ENCODE results near the gene LUZP2. TPM values are rescaled to one million over a fixed set of nuclear protein-coding genes. Genes with fewer than 3 reads are reported as not detected.

The LUZP2 gene
- total and polyA plus RNA-seq, 2 of the 8 experiments (the other 6 are each of a cell fraction or from before 2014, with no cell fraction given) = 0.79 to 1.5 TPM

GRCh38 chr11:24759742-24760141 is 262.9 kb downstream of the LUZP2 start:
- H4K8ac ChIP-seq (ENCODE audit: extremely low read depth, insufficient read depth, low read length) = no peak overlapping the region
- H3K79me1 ChIP-seq (ENCODE audit: low read depth, low read length) = no peaks in the 10 kb centered on the region
- POLR2A ChIA-PET (ENCODE audit: partially characterized antibody) = no interaction called here
- H3K27me3 ChIP-seq (replicated peaks in 1 of 4; ENCODE audit: control insufficient read depth in 3 of 4, extremely low read depth in 1 of 4, insufficient read depth in 3 of 4, low read length in 3 of 4) = no peaks in the 10 kb centered on the region
- H3K18ac ChIP-seq (ENCODE audit: extremely low read depth, low read length) = no peak overlapping the region
- H4K20me1 ChIP-seq (replicated peaks in 1 of 2; ENCODE audit: control insufficient read depth in 1 of 2, insufficient read depth in 2 of 2, low read length in 2 of 2) = no peaks in the 10 kb centered on the region
- no peak overlapping the region for H2BK5ac ChIP-seq (ENCODE audit: low read depth, low read length)
- H4K91ac ChIP-seq (replicated peaks; ENCODE audit: insufficient read length, low read length) = no peak overlapping the region
- no peak overlapping the region for H4K5ac ChIP-seq (ENCODE audit: insufficient read length, low read depth, low read length)
- no peak overlapping the region for H3K14ac ChIP-seq (ENCODE audit: insufficient read length)
- no peak overlapping the region for H3K23ac ChIP-seq (ENCODE audit: insufficient read length)
- H2BK12ac ChIP-seq (ENCODE audit: low read depth, low read length) = no peak overlapping the region
- no peak overlapping the region for H2BK20ac ChIP-seq (ENCODE audit: low read length)
- H3K4me2 ChIP-seq (ENCODE audit: insufficient read depth in 1 of 2, low read depth in 2 of 2, low read length in 2 of 2) = no peak overlapping the region
- 89% methylated on average over 3 of the region's 3 CpGs; no CpG with 5 or more reads in 1 of the 2 experiments for WGBS, 2 experiments (ENCODE audit: extremely low coverage in 1 of 2, insufficient coverage in 1 of 2, insufficient read length in 1 of 2, insufficient replicate concordance in 2 of 2, low coverage in 1 of 2, low lambda C conversion rate in 2 of 2, missing lambda C conversion rate in 1 of 2)
- H3K4me1 ChIP-seq (replicated peaks in 1 of 4; ENCODE audit: control insufficient read depth in 3 of 4, insufficient read depth in 4 of 4, low read length in 3 of 4) = peaks cover 0 to 3% (median 0%) of the 10 kb centered on the region in 4 experiments; a peak in 2 of 7 replicates
- DNase-seq (ENCODE audit: low read depth in 1 of 2, low spot score in 2 of 2) (no peak), FAIRE-seq (no peak)
- H3K4ac ChIP-seq (replicated peaks; ENCODE audit: insufficient read length, low read depth, low read length) = no peak overlapping the region
- no peak overlapping the region for H2BK120ac ChIP-seq (replicated peaks; ENCODE audit: low read depth, low read length)
- CTCF ChIA-PET (ENCODE audit: partially characterized antibody) = interaction anchor here (1.2 kb wide), 1 partner anchor 31 kb away, joined by 3 read pairs; no protein-coding TSS in a partner anchor
- no peaks in the 10 kb centered on the region for H3K9me3 ChIP-seq (ENCODE audit: insufficient read depth in 2 of 2, low read depth in 1 of 2, low read length in 1 of 2)
- no peaks in the 10 kb centered on the region for H3K23me2 ChIP-seq (ENCODE audit: low read depth, low read length)
- no peak overlapping the region for H3K27ac ChIP-seq (ENCODE audit: low read depth, low read length)
- no peaks in the 10 kb centered on the region for H3K36me3 ChIP-seq (ENCODE audit: control insufficient read depth in 2 of 4, insufficient read depth in 4 of 4, low read length in 3 of 4)
- no peak overlapping the region for H3K56ac ChIP-seq (replicated peaks; ENCODE audit: insufficient read length, low read depth, low read length)
- H2AK5ac ChIP-seq (ENCODE audit: low read depth, low read length) = no peak overlapping the region
- no peak overlapping the region for H3K9ac ChIP-seq (replicated peaks in 1 of 4; ENCODE audit: extremely low read depth in 1 of 4, low read depth in 3 of 4, low read length in 3 of 4)
- TF ChIP-seq RAD21 (IDR thresholded peaks at IDR 0.05 in 1 of 2, conservative IDR thresholded peaks at IDR 0.05 in 1 of 2; ENCODE audit: low read depth in 2 of 2, low read length in 2 of 2) = 0 out of 4 replicates have a peak, but pooled peaks of 1 of the 2 experiments have one; percentile 13
- no peak for TF ChIP-seq SIN3A (conservative IDR thresholded peaks at IDR 0.05 in 1 of 2, IDR thresholded peaks at IDR 0.05 in 1 of 2; ENCODE audit: low read depth in 1 of 2, low read length in 2 of 2)
- TF ChIP-seq, protein P1, sequence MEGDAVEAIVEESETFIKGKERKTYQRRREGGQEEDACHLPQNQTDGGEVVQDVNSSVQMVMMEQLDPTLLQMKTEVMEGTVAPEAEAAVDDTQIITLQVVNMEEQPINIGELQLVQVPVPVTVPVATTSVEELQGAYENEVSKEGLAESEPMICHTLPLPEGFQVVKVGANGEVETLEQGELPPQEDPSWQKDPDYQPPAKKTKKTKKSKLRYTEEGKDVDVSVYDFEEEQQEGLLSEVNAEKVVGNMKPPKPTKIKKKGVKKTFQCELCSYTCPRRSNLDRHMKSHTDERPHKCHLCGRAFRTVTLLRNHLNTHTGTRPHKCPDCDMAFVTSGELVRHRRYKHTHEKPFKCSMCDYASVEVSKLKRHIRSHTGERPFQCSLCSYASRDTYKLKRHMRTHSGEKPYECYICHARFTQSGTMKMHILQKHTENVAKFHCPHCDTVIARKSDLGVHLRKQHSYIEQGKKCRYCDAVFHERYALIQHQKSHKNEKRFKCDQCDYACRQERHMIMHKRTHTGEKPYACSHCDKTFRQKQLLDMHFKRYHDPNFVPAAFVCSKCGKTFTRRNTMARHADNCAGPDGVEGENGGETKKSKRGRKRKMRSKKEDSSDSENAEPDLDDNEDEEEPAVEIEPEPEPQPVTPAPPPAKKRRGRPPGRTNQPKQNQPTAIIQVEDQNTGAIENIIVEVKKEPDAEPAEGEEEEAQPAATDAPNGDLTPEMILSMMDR (IDR thresholded peaks at IDR 0.05; ENCODE audit: control extremely low read depth in 1 of 3, insufficient read depth in 1 of 3, low read depth in 1 of 3, low read length in 3 of 3) = peak in 1 of 3 experiments; percentile 38; a peak in 1 of 4 replicates
- H3K79me2 ChIP-seq (ENCODE audit: control insufficient read depth in 1 of 2, insufficient read depth in 2 of 2, low read length in 2 of 2) = no peaks in the 10 kb centered on the region
- H2BK15ac ChIP-seq (ENCODE audit: low read length) = no peak overlapping the region
- H3K4me3 ChIP-seq (ENCODE audit: extremely low read depth in 1 of 4, insufficient read depth in 2 of 4, low read depth in 3 of 4, low read length in 4 of 4) = no peak overlapping the region
- no peak overlapping the region for H2AFZ ChIP-seq (ENCODE audit: low read length)

All from H1 (cell line).